ENCODE measurements around the gene ATP2B3. TPM values are rescaled to one million over a fixed set of nuclear protein-coding genes. Genes with fewer than 3 reads are reported as not detected.
A peak's percentile ranks its signal among the peaks of the same experiment; 100 is the strongest.

The ATP2B3 gene
- total and polyA plus RNA-seq, 11 donors, result 0.12 TPM; not detected in 10

GRCh38 chrX:153592966-153593688, 75.7 kb downstream of the ATP2B3 start:
- peak overlapping the region in 9 of 12 donors; percentile 13 to 83 (median 67) for H3K27ac ChIP-seq
- H3K4me1 ChIP-seq, result peaks cover 0 to 17% (median 3%) of the 10 kb centered on the region in 12 donors
- no peaks in the 10 kb centered on the region for H3K27me3 ChIP-seq
- ATAC-seq, result peak; percentile 78 to 91 (median 84)
- 64 to 72% (median 68%) methylated on average over 12 of the region's 12 CpGs for WGBS, 4 donors
- no peak overlapping the region for H3K4me3 ChIP-seq
- no peaks in the 10 kb centered on the region for H3K9me3 ChIP-seq
- peaks cover 0 to 40% (median 14%) of the 10 kb centered on the region in 9 donors for H3K36me3 ChIP-seq
- intact Hi-C loops (cut with DNase I), result no loop called here
- DNase-seq, result peak; percentile 48 to 84 (median 72)
- no peak for TF ChIP-seq CTCF (IDR thresholded peaks at IDR 0.05)
- no peak for TF ChIP-seq POLR2A (IDR thresholded peaks at IDR 0.05)

- ATAC-seq (no peak), DNase-seq (peak in 1 of 5 donors; percentile 17)
- intact Hi-C loops (cut with DNase I), result no loop called here
- peaks cover 0 to 33% (median 12%) of the 10 kb centered on the region in 9 donors for H3K36me3 ChIP-seq
- H3K4me1 ChIP-seq, result peaks cover 0 to 17% (median 3%) of the 10 kb centered on the region in 12 donors
- peak overlapping the region in 5 of 12 donors; percentile 39 to 76 (median 75) for H3K27ac ChIP-seq
- TF ChIP-seq CTCF (IDR thresholded peaks at IDR 0.05) (no peak), POLR2A (IDR thresholded peaks at IDR 0.05) (no peak)
- H3K27me3 ChIP-seq, result no peaks in the 10 kb centered on the region
- H3K9me3 ChIP-seq, result peaks cover 0 to 3% (median 0%) of the 10 kb centered on the region in 12 donors
- WGBS, 4 donors, result 84 to 91% (median 89%) methylated on average over 16 to 22 of the region's 22 CpGs
- H3K4me3 ChIP-seq, result no peak overlapping the region
Measured at GRCh38 chrX:153593811-153594500, 76.5 kb downstream of the ATP2B3 start.

GRCh38 chrX:153595387-153595786, 77.9 kb downstream of the ATP2B3 start:
- intact Hi-C loops (cut with DNase I), result no loop called here
- DNase-seq, result no peak
- Histone ChIP-seq H3K4me3 (no peak overlapping the region), H3K4me1 (peaks cover 0 to 22% (median 6%) of the 10 kb centered on the region in 12 donors), H3K27ac (no peak overlapping the region), H3K9me3 (peaks cover 0 to 3% (median 0%) of the 10 kb centered on the region in 12 donors), H3K27me3 (no peaks in the 10 kb centered on the region), H3K36me3 (peaks cover 0 to 30% (median 10%) of the 10 kb centered on the region in 9 donors)
- ATAC-seq, result no peak
- no peak for TF ChIP-seq CTCF (IDR thresholded peaks at IDR 0.05)
- 89 to 97% (median 93%) methylated on average over 11 of the region's 11 CpGs for WGBS, 4 donors

Data from heart left ventricle (tissue), 16 donors.